Effector memory CD8-positive, alpha-beta T cell (primary cell): ENCODE results near the gene TRPM4.

Source experiments
- ATAC-seq: fragments of 150-1000 bp; cut with Tn5 transposase; replicated peaks from 2 replicates; pipeline ENCODE4 v1.10.0; 2021; ENCODE audit warnings: mild to moderate bottlenecking, moderate library complexity
- DNase-seq, 3 experiments: peaks; one replicate each; pipeline ENCODE4 v3.0.0; 2021
- H3K27ac Mint-ChIP-seq, 2 donors: one replicate each; pipeline ENCODE4 v1.8.0; 2022; ENCODE audit warnings: mild to moderate bottlenecking in 2 of 2, mixed read lengths in 2 of 2, moderate library complexity in 2 of 2
- H3K27me3 Mint-ChIP-seq, 2 donors: one replicate each; pipeline ENCODE4 v1.8.0; 2022; ENCODE audit warnings: mixed read lengths in 2 of 2
- H3K36me3 Mint-ChIP-seq: one replicate; pipeline ENCODE4 v1.8.0; 2022; ENCODE audit warnings: mild to moderate bottlenecking, moderate library complexity, mixed read lengths; ENCODE audit not compliant: insufficient read depth
- H3K4me1 Mint-ChIP-seq, 2 donors: one replicate each; pipeline ENCODE4 v1.8.0; 2022; ENCODE audit warnings: low read depth in 2 of 2, mixed read lengths in 2 of 2
- H3K4me3 Mint-ChIP-seq, 2 donors: one replicate each; pipeline ENCODE4 v1.8.0; 2022; ENCODE audit warnings: mild to moderate bottlenecking in 2 of 2, mixed read lengths in 2 of 2, moderate library complexity in 2 of 2
- H3K9me3 Mint-ChIP-seq, 2 donors: one replicate each; pipeline ENCODE4 v1.8.0; 2022; ENCODE audit warnings: mixed read lengths in 2 of 2
- total RNA-seq, 9 experiments: gene quantifications; one replicate each; lab custom pipeline; 2026; lab: John Stamatoyannopoulos, UW

Gene TRPM4
- total RNA-seq: 0 to 0.24 (median 0.06) reads per million in 9 experiments

DNA sequence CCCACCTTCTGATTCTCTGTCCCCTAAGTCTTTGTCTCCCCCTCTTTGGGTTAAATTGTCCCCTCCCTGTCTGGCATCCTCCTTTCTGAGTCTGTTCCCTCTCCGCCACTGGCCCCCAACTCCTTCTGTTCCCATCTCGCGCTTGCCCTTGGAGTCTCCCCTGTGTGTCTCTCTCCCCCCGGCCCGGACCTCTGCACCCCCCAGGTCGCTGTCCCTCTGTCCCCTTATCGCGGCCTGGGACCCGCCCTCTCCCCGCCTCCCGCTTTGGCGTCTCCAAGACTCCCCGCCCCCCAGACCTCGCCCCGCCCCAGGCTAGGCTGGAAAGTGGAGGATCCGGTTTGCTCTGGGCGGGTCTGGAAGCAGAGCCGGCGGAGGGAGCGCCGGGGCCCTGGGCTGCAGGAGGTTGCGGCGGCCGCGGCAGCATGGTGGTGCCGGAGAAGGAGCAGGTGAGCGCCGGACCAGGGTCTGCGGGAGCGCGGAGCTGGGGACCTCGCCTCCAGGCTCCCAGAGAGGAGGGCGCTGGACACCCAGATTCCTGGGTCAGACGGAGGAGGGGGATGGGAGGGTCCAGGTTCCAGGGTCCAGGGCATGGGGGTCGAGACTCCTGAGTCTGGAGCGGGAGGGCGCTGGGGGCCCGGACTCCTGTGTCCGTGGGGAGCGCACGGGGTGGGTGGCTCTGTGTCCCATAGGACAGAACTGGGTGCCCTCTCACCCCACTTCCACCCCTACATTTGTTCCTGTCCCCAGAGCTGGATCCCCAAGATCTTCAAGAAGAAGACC lies at the start of gene TRPM4:
Gene TRPM4, plus strand, starts transcription at position 348 of the 780 bp plus-strand sequence. Its CDS starts 75 bp downstream, at position 423.
- Mint-ChIP-seq H3K27me3 (peaks cover 72 to 92% of the 10 kb centered on the region in 2 donors), H3K4me1 (peaks cover 6% of the 10 kb centered on the region in 2 donors), H3K4me3 (peak within 1 kb of the TSS; percentile 33 to 64), H3K27ac (no peak within 1 kb of the TSS), H3K9me3 (no peaks in the 10 kb centered on the region), H3K36me3 (peaks cover 3% of the 10 kb centered on the region)
- ATAC-seq (peak; percentile 51), DNase-seq (no peak)

DNA sequence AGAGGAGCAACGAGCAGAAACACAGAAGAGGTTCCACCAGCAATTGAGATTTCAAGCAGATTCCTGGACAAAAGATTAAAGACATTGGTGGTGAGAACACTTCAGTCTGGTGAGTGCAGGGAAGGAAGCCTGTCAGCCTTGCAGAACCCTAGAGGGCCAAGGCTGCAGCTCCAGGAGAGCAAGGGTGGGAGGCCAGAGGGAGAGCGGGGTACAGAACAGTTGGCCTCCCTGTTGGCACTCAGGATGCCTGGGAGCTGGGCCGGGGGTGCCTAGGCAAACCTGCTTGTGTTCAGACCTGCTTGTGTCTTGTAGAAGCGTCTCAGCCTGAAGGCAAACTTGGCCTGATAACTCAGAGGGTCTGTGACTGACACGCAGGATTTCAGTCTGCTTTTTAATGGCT lies 48.5 kb upstream of the TRPM4 start:
- Mint-ChIP-seq H3K9me3 (no peaks in the 10 kb centered on the region), H3K4me1 (peaks cover 12 to 15% of the 10 kb centered on the region in 2 donors), H3K27me3 (no peaks in the 10 kb centered on the region), H3K36me3 (peaks cover 28% of the 10 kb centered on the region), H3K27ac (no peak overlapping the region), H3K4me3 (no peak overlapping the region)
- ATAC-seq: no peak
- no peak for DNase-seq

DNA sequence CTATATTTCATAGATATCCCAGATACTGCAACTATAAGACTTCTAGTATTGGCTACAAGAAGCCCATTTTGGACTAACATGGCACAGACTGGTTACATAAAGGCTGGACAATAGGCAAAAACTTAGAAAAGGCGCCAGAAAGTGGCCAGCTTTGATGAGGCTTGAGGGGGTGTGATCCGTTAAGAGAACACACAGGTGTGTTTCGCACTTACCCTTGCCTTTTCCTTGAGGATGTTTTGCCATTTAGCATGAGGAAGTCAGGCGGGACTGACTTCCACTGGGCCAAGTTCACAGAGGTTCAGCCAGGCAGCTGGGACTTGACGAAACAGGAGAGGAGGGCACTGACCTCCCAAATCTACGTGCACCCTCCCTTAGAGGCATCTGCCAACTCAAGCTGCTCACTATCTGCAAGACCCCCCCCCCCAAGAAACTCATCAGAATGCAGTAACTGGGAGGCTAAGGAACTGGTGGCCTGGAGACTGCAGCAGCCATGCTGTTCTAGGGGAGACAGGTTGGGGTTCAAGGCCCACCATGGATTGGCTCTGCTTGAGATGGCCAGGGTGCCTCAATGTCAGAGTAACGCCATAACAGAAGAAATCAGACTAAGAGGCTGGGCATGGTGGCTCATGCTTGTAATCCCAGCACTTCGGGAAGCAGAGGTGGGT lies 47.9 kb upstream of the TRPM4 start:
- Mint-ChIP-seq H3K4me1 (peaks cover 12 to 15% of the 10 kb centered on the region in 2 donors), H3K36me3 (peaks cover 26% of the 10 kb centered on the region), H3K9me3 (no peaks in the 10 kb centered on the region), H3K4me3 (no peak overlapping the region), H3K27me3 (no peaks in the 10 kb centered on the region), H3K27ac (no peak overlapping the region)
- DNase-seq: no peak
- ATAC-seq: no peak

DNA sequence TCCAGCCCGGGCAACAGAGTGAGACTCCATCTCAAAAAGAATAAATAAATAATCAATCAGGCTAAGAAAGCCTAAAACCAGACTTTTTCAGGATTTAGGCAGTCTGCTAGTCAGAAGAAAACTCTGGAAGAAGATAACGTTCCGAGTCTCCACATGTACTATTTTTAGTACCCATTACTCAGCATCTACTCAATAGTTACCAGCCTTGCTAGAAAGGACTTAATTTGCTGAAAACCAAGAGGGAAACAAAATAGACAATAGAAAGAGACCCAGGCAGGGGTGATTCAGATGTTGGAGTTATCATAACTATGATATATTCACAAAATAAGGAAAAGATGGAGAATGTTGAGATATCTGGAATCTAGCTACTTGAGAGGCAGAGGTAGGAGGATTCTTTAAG lies 47.0 kb upstream of the TRPM4 start:
- Mint-ChIP-seq H3K36me3 (peaks cover 20% of the 10 kb centered on the region), H3K9me3 (no peaks in the 10 kb centered on the region), H3K4me1 (peaks cover 17 to 23% of the 10 kb centered on the region in 2 donors), H3K27ac (no peak overlapping the region), H3K27me3 (no peaks in the 10 kb centered on the region), H3K4me3 (no peak overlapping the region)
- ATAC-seq (no peak), DNase-seq (no peak)

DNA sequence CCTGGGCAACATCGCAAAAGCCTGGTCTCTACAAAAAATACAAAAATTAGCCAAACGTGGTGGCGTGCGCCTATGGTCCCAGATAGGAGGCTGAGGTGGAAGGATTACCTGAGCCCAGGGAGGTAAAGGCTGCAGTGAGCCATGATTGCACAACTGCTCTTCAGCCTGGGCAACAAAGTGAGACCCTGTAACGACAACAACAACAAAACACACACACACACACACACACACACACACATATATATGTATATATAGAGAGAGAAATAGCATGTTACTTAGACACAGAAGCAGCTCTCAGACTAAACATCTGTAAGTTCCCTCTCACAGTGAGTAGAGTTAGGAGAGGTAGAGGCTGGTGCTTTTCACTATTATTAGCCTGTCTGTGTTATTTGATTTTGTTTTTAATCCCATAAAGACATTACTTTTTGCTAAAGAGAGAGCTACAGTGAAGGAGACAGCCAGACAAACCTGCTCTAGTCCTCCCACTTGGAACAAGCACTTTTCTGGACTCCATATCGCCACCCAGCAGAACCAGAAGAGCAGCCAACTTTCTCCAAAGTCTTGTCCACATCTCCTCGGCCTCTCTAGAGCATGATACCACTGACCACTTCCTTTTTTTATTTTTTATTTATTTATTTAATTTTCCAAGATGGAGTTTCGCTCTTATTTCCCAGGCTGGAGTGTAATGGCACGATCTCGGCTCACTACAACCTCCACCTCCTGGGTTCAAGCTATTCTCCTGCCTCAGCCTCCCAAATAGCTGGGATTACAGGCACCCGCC lies 46.2 kb upstream of the TRPM4 start:
- DNase-seq (no peak), ATAC-seq (no peak)
- Mint-ChIP-seq H3K4me1 (peaks cover 21 to 24% of the 10 kb centered on the region in 2 donors), H3K9me3 (no peaks in the 10 kb centered on the region), H3K27me3 (no peaks in the 10 kb centered on the region), H3K4me3 (no peak overlapping the region), H3K27ac (no peak overlapping the region), H3K36me3 (peaks cover 18% of the 10 kb centered on the region)

DNA sequence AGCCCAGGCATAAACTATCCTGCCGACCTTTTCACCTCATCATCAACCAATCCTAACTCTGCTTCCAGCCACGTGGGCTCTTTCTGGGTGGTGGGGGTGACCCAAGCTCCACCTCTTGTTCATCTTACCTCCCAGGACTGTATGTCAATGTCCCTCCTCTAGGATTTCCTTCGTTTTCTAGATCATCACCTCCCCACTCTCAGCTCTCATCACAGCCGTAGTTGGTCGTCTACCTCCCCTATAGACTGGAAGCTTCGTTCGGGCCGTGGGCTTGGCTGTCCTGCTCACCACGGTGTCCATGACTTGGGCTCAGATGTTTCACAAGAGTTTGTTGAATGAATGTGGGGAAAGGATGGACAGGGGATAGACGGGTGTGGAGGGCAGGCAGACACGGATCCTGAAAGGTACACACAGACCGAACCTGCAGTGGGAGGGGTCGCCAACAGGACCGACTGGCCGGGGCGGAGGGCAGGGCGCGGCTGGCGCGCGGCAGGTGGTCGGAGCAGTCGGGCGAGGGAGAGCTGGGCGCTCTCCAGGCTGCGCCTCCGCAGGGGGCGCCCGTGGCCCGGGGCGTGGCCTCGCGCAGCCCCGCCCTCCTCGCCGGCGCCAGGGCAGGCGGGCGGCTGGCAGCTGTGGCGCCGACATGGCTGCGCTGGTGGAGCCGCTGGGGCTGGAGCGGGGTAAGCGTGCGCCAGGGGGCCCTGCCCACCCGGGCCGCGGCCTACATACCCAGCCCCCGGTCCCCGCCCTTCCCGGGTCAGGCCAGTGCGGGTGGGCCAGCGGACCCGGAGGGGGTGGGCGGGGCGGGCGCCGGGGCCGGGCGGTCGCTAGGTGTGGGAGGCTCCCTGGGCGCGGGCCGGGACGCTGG lies 43.6 kb upstream of the TRPM4 start, which contains the start of gene LIN7B:
Gene LIN7B, plus strand, starts transcription at position 609 of the 868 bp plus-strand sequence. Its CDS starts 35 bp downstream, at position 644.
- Mint-ChIP-seq H3K4me1 (peaks cover 31 to 35% of the 10 kb centered on the region in 2 donors), H3K4me3 (peak within 1 kb of the TSS; percentile 87 to 96), H3K36me3 (peaks cover 6% of the 10 kb centered on the region), H3K9me3 (no peaks in the 10 kb centered on the region), H3K27me3 (no peaks in the 10 kb centered on the region), H3K27ac (peak within 1 kb of the TSS; percentile 6 to 81)
- peak; percentile 72 to 84 (median 79) for DNase-seq
- peak; percentile 58 for ATAC-seq

DNA sequence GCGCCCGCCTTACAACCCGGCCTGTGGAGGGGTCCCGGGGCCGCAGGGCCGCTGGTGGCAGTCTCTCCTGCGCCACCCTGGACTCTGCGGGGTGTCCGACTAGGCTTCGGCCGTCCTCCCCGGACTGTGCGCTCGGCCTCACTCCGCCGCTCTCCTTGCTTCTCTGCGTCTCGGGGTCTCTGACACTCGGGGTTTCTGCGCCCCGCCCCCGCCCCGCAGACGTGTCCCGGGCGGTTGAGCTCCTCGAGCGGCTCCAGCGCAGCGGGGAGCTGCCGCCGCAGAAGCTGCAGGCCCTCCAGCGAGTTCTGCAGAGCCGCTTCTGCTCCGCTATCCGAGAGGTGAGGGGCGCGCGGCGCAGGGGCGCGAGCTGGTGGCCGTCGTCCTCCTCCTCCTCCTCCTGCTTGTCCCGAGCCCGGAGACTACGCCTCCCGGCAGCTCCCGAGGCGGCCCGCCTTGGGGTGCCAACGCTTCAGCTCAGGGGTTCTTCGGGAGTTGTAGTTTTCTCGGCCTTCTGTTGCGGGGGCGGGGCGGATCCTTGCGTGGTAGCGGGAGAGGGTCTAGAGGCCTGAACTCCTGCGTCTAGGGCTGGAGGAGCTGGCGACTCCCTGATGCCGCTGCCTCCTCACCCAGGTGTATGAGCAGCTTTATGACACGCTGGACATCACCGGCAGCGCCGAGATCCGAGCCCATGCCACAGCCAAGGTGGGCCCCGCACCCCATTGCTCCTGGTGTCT lies 42.8 kb upstream of the TRPM4 start:
- Mint-ChIP-seq H3K4me3 (peak overlapping the region; percentile 79 to 96), H3K4me1 (peaks cover 31 to 35% of the 10 kb centered on the region in 2 donors), H3K27me3 (no peaks in the 10 kb centered on the region), H3K36me3 (peaks cover 6% of the 10 kb centered on the region), H3K27ac (peak overlapping the region in 1 of 2 donors; percentile 6), H3K9me3 (no peaks in the 10 kb centered on the region)
- no peak for ATAC-seq
- DNase-seq: peak in 2 of 3 experiments; percentile 16 to 17

DNA sequence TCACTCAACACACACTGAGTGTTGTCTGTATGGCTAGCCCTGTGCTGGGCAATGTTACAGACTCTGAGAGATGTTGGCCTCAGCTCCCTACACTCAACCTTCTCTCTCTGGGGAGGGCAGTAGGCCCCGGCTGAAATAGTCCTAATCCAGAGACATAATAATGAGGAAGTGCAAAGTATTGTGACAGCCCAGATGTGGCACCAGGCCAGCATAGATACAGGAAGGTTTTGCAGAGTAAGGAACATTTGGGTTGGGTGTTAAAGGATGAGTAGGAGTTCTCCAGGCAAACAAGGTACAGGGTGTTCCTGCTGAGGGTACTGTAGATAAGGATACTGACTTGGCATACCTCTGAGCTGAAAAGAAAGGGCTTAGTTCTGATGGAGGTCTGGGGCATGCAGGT lies 41.0 kb upstream of the TRPM4 start:
- H3K4me3 Mint-ChIP-seq: peak overlapping the region; percentile 90 to 96
- H3K27me3 Mint-ChIP-seq: no peaks in the 10 kb centered on the region
- H3K36me3 Mint-ChIP-seq: peaks cover 6% of the 10 kb centered on the region
- ATAC-seq: no peak
- peak overlapping the region in 1 of 2 donors; percentile 97 for H3K27ac Mint-ChIP-seq
- H3K9me3 Mint-ChIP-seq: no peaks in the 10 kb centered on the region
- DNase-seq: no peak
- peaks cover 39 to 42% of the 10 kb centered on the region in 2 donors for H3K4me1 Mint-ChIP-seq

DNA sequence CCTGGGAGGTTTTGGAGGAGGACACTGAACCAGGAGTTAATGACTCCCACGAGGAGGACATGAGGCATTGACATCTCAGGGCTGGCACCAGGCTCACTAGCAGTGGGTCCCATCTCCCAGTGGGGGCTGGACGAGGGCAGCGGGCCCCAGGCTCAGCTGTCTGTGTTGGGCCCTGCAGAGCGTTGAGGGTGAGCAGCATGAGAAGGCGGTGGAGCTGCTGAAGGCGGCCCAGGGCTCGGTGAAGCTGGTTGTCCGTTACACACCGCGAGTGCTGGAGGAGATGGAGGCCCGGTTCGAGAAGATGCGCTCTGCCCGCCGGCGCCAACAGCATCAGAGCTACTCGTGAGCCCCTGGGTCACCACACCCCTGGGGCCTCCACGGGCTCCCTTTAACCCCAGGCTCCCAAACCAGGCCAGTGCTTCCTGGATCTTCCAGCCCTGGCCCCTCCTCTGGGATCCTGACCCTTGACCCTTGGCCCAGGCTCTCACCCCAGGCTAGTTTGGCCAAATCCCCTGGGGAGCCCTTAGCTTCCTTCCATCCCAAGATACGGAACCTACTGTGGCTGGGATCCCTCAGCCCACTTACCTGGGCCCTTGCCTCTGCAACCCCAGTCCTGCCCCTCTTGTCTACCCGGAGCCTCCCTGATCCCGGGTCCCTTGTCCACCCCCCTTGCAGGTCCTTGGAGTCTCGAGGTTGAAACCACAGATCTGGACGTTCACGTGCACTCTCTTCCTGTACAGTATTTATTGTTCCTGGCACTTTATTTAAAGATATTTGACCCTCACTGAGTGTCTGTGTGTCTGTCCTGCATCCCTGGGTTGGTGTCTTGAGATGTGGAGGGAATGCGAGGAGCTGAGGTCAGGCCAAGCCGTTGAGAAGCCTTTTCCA lies 39.7 kb upstream of the TRPM4 start:
- DNase-seq: no peak
- H3K27me3 Mint-ChIP-seq: no peaks in the 10 kb centered on the region
- H3K9me3 Mint-ChIP-seq: no peaks in the 10 kb centered on the region
- peaks cover 39 to 42% of the 10 kb centered on the region in 2 donors for H3K4me1 Mint-ChIP-seq
- H3K36me3 Mint-ChIP-seq: peaks cover 6% of the 10 kb centered on the region
- H3K4me3 Mint-ChIP-seq: peak overlapping the region; percentile 90 to 96
- ATAC-seq: no peak
- peak overlapping the region; percentile 93 to 97 for H3K27ac Mint-ChIP-seq

DNA sequence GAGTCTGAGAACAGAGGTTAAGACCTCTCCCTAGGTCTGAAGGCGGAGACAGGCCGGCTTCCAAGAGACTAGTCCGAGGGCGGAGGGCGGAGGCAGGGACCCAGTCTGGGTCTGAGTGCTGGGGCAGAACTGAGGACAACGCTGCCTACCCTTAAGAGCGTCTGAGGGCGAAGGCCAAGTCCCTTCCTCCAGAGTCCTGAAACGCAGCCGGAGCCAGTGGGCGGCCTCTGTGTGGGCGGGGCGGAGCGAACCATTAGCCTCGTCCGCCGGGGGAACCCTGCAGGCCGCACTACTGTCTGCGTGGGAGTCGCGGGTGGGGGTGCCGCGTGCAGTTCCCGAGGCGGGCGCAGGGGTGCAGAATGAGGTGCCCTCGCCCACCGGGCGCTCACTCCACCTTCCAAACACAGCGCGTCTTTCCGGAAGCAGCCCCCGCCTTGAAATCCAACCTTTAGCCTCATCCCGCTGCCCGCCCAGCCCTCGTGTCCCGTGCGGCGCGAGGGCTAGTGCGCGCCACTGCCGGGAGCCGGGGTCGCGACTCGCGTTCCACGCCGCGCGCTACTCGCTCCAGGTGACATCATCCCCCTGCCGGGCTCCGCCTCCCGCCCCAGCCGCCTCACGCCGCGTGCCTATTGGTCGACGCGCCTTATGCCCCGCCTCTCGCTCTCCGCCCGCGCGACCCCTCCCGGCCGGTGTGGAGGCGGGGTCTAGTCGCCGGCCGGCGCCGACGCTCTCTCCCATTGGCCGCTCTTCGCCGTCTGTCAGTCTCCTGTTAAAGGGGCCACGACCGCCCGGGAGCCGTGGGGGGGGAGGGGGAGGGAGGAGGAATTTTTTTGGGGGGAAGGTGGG lies 38.8 kb upstream of the TRPM4 start, which contains the start of gene C19orf73:
Gene C19orf73, minus strand, starts transcription at position 579 of the 846 bp plus-strand sequence. Its CDS starts 121 bp downstream, at position 458.
- Mint-ChIP-seq H3K4me1 (peaks cover 35 to 36% of the 10 kb centered on the region in 2 donors), H3K9me3 (no peaks in the 10 kb centered on the region), H3K27me3 (no peaks in the 10 kb centered on the region), H3K36me3 (peaks cover 6% of the 10 kb centered on the region), H3K4me3 (peak within 1 kb of the TSS; percentile 90 to 96), H3K27ac (peak within 1 kb of the TSS; percentile 93 to 97)
- ATAC-seq (peak; percentile 76), DNase-seq (peak; percentile 95 to 96 (median 96))
